GM12878 (cell line): ENCODE results near the gene MYO16.

Source experiments
- ATF7 ChIP-seq: fragments of 450-650 bp; IDR thresholded peaks from 2 replicates; pipeline ENCODE4 v1.6.1; 2016; ENCODE audit warnings: low read depth, mild to moderate bottlenecking
- CEBPB ChIP-seq, 2 experiments: fragments of 150-350 bp in 1 of 2; IDR thresholded peaks; 2 replicates each; pipeline ENCODE4 v1.6.1; 2012 to 2014; ENCODE audit warnings: low read depth in 2 of 2, low read length in 2 of 2, borderline replicate concordance in 1 of 2, inconsistent platforms in 1 of 2
- MAX ChIP-seq: IDR thresholded peaks from 2 replicates; pipeline ENCODE4 v1.6.1; 2012; ENCODE audit warnings: low read depth, low read length, improper control_type of control experiment
- POLR2AphosphoS2 ChIP-seq: IDR thresholded peaks from 2 replicates; pipeline ENCODE4 v1.6.1; 2011; ENCODE audit warnings: low read depth, mild to moderate bottlenecking, low read length, improper control_type of control experiment, moderate library complexity
- POLR2AphosphoS5 ChIP-seq: IDR thresholded peaks from 2 replicates; pipeline ENCODE4 v1.6.1; 2011; ENCODE audit warnings: mild to moderate bottlenecking, low read length, inconsistent platforms
- TF ChIP-seq, protein P1 (sequence below), 3 experiments: IDR thresholded peaks in 2 of 3; conservative IDR thresholded peaks in 1 of 3; 2 replicates each; pipeline ENCODE4 v1.5.1; 2011; ENCODE audit warnings: low read depth in 3 of 3, low read length in 3 of 3, mild to moderate bottlenecking in 3 of 3, control low read depth in 2 of 3, moderate library complexity in 2 of 3, inconsistent platforms in 1 of 3, mixed read lengths in 1 of 3; ENCODE audit not compliant: control insufficient read depth in 2 of 3, insufficient read depth in 1 of 3; ENCODE audit errors: extremely low read depth in 1 of 3

DNA sequence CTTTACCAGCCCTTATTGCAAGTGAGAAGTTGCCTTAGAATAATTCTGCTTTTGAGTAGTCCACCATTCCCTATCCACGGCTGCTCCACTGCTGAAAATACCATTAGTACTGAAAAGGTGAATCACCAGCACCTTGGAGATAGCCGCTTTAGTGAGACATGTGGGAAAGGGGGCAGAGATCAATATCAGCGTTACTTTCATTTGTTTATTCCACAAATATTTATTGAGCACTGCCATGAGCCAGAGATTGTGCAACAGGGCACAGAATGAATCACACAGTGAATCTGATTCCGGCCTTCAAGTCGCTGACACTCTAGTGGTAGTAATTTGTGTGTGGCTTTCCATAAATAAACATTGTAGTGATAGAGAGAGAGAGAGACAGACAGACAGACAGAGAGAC lies 31.5 kb upstream of the MYO16 start:
- TF ChIP-seq CEBPB (IDR thresholded peaks at IDR 0.05; ENCODE audit: borderline replicate concordance in 1 of 2, low read depth in 2 of 2, low read length in 2 of 2) (no peak), MAX (no peak), POLR2AphosphoS2 (no peak), POLR2AphosphoS5 (no peak), ATF7 (no peak)
- TF ChIP-seq, protein P1, sequence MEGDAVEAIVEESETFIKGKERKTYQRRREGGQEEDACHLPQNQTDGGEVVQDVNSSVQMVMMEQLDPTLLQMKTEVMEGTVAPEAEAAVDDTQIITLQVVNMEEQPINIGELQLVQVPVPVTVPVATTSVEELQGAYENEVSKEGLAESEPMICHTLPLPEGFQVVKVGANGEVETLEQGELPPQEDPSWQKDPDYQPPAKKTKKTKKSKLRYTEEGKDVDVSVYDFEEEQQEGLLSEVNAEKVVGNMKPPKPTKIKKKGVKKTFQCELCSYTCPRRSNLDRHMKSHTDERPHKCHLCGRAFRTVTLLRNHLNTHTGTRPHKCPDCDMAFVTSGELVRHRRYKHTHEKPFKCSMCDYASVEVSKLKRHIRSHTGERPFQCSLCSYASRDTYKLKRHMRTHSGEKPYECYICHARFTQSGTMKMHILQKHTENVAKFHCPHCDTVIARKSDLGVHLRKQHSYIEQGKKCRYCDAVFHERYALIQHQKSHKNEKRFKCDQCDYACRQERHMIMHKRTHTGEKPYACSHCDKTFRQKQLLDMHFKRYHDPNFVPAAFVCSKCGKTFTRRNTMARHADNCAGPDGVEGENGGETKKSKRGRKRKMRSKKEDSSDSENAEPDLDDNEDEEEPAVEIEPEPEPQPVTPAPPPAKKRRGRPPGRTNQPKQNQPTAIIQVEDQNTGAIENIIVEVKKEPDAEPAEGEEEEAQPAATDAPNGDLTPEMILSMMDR (IDR thresholded peaks at IDR 0.05 in 2 of 3, conservative IDR thresholded peaks at IDR 0.05 in 1 of 3; ENCODE audit: control insufficient read depth in 2 of 3, extremely low read depth in 1 of 3, insufficient read depth in 1 of 3, low read depth in 3 of 3, low read length in 3 of 3): no peak
